ENCODE results near the gene UBC. TPM values are rescaled to one million over a fixed set of nuclear protein-coding genes. Genes with fewer than 3 reads are reported as not detected.

The UBC gene
- total and polyA plus RNA-seq, 9 of the 15 experiments (the other 6 are each of a cell fraction or from before 2014, with no cell fraction given): 533 to 1,153 (median 813) TPM

GRCh38 chr12:124874988-124875802, 39.3 kb downstream of the UBC start (continued):
- TF ChIP-seq RBM22 (IDR thresholded peaks at IDR 0.05; ENCODE audit: low read depth, low read length, poor library complexity, severe bottlenecking) (no peak), ZNF740 (CRISPR knock-in tag; IDR thresholded peaks at IDR 0.05) (no peak), ZNF740 (tag; IDR thresholded peaks at IDR 0.05) (no peak), NRF1 (conservative IDR thresholded peaks at IDR 0.05 in 1 of 2, IDR thresholded peaks at IDR 0.05 in 1 of 2) (0 out of 4 replicates have a peak, but pooled peaks of 1 of the 2 experiments have one; percentile 16), FIP1L1 (IDR thresholded peaks at IDR 0.05; ENCODE audit: low read depth, low read length, poor library complexity, severe bottlenecking) (no peak), NKRF (IDR thresholded peaks at IDR 0.05; ENCODE audit: borderline replicate concordance) (no peak), RBFOX2 (IDR thresholded peaks at IDR 0.05; ENCODE audit: low read depth, low read length) (0 out of 2 replicates have a peak, but pooled peaks have one; percentile 31), HDAC1 (IDR thresholded peaks at IDR 0.05) (peak in 1 of 2 experiments; percentile 31; a peak in 1 of 4 replicates), ZNF263 (CRISPR knock-in tag; IDR thresholded peaks at IDR 0.05; ENCODE audit: borderline replicate concordance) (peak; percentile 78), XRCC4 (IDR thresholded peaks at IDR 0.05; ENCODE audit: extremely low read depth, insufficient read depth, insufficient read length) (no peak), MECOM (CRISPR knock-in tag; IDR thresholded peaks at IDR 0.05) (no peak)
- TF ChIP-seq, protein P1, sequence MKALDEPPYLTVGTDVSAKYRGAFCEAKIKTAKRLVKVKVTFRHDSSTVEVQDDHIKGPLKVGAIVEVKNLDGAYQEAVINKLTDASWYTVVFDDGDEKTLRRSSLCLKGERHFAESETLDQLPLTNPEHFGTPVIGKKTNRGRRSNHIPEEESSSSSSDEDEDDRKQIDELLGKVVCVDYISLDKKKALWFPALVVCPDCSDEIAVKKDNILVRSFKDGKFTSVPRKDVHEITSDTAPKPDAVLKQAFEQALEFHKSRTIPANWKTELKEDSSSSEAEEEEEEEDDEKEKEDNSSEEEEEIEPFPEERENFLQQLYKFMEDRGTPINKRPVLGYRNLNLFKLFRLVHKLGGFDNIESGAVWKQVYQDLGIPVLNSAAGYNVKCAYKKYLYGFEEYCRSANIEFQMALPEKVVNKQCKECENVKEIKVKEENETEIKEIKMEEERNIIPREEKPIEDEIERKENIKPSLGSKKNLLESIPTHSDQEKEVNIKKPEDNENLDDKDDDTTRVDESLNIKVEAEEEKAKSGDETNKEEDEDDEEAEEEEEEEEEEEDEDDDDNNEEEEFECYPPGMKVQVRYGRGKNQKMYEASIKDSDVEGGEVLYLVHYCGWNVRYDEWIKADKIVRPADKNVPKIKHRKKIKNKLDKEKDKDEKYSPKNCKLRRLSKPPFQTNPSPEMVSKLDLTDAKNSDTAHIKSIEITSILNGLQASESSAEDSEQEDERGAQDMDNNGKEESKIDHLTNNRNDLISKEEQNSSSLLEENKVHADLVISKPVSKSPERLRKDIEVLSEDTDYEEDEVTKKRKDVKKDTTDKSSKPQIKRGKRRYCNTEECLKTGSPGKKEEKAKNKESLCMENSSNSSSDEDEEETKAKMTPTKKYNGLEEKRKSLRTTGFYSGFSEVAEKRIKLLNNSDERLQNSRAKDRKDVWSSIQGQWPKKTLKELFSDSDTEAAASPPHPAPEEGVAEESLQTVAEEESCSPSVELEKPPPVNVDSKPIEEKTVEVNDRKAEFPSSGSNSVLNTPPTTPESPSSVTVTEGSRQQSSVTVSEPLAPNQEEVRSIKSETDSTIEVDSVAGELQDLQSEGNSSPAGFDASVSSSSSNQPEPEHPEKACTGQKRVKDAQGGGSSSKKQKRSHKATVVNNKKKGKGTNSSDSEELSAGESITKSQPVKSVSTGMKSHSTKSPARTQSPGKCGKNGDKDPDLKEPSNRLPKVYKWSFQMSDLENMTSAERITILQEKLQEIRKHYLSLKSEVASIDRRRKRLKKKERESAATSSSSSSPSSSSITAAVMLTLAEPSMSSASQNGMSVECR (CRISPR knock-in tag; IDR thresholded peaks at IDR 0.05): 0 out of 2 replicates have a peak, but pooled peaks have one; percentile 22
- TF ChIP-seq, protein P2, sequence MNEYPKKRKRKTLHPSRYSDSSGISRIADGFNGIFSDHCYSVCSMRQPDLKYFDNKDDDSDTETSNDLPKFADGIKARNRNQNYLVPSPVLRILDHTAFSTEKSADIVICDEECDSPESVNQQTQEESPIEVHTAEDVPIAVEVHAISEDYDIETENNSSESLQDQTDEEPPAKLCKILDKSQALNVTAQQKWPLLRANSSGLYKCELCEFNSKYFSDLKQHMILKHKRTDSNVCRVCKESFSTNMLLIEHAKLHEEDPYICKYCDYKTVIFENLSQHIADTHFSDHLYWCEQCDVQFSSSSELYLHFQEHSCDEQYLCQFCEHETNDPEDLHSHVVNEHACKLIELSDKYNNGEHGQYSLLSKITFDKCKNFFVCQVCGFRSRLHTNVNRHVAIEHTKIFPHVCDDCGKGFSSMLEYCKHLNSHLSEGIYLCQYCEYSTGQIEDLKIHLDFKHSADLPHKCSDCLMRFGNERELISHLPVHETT (CRISPR knock-in tag; conservative IDR thresholded peaks at IDR 0.05 in 1 of 2, IDR thresholded peaks at IDR 0.05 in 1 of 2): 0 out of 4 replicates have a peak, but pooled peaks of 1 of the 2 experiments have one; percentile 27
- TF ChIP-seq, protein P3, sequence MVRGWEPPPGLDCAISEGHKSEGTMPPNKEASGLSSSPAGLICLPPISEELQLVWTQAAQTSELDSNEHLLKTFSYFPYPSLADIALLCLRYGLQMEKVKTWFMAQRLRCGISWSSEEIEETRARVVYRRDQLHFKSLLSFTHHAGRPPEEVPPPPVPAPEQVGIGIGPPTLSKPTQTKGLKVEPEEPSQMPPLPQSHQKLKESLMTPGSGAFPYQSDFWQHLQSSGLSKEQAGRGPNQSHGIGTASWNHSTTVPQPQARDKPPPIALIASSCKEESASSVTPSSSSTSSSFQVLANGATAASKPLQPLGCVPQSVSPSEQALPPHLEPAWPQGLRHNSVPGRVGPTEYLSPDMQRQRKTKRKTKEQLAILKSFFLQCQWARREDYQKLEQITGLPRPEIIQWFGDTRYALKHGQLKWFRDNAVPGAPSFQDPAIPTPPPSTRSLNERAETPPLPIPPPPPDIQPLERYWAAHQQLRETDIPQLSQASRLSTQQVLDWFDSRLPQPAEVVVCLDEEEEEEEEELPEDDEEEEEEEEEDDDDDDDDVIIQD (CRISPR knock-in tag; IDR thresholded peaks at IDR 0.05): no peak

All from K562 (cell line).